Stimulated activated CD4-positive, alpha-beta T cell treated with anti-CD3 and anti-CD28 coated beads, TNF-alpha, amount 100 ng/mL, for 24 hours (primary cell): Measurements from ENCODE around the gene ARCN1.
"Not testable (repeated sequence)": the region's sequence is repeated elsewhere in the genome, so short reads cannot be mapped to it uniquely, and the experiment has no call there.

Source experiments
- DNase-seq, 3 experiments: peaks; one replicate each; pipeline ENCODE4 v3.0.0-alpha.2; 2020; ENCODE audit warnings: low read depth in 3 of 3

The ARCN1 gene

GRCh38 chr11:118605116-118605867 is 33.1 kb downstream of the ARCN1 start:
- no peak for DNase-seq

GRCh38 chr11:118606157-118606843 is 34.1 kb downstream of the ARCN1 start:
- DNase-seq, result no peak

GRCh38 chr11:118606844-118607228 is 34.6 kb downstream of the ARCN1 start:
- no peak for DNase-seq

GRCh38 chr11:118607401-118608359 is 35.5 kb downstream of the ARCN1 start, which contains the start of gene PHLDB1:
PHLDB1 (plus strand) TSS chr11:118607615; CDS start chr11:118613837, 6,222 bp downstream.
- peak in 1 of 3 experiments; percentile 39 for DNase-seq

- peak; percentile 50 to 67 (median 58) for DNase-seq
Observed at GRCh38 chr11:118608360-118609227, 36.4 kb downstream of the ARCN1 start.

- peak in 1 of 3 experiments; percentile 24 for DNase-seq
Observed at GRCh38 chr11:118609380-118610224, 37.4 kb downstream of the ARCN1 start.

- DNase-seq, result no peak
Observed at GRCh38 chr11:118610225-118610772, 38.1 kb downstream of the ARCN1 start.

GRCh38 chr11:118610773-118611432 is 38.7 kb downstream of the ARCN1 start:
- DNase-seq, result peak; percentile 71 to 85 (median 71)

- not testable (repeated sequence) for DNase-seq
Observed at GRCh38 chr11:118611433-118611795, 39.2 kb downstream of the ARCN1 start.

- no peak for DNase-seq
Observed at GRCh38 chr11:118612378-118612777, 40.2 kb downstream of the ARCN1 start.

- DNase-seq, result no peak
Observed at GRCh38 chr11:118614511-118614910, 42.3 kb downstream of the ARCN1 start.

- DNase-seq, result no peak
Observed at GRCh38 chr11:118615282-118615975, 43.2 kb downstream of the ARCN1 start.

- DNase-seq, result no peak
Observed at GRCh38 chr11:118615976-118616371, 43.8 kb downstream of the ARCN1 start.

- DNase-seq, result no peak
Observed at GRCh38 chr11:118618115-118618990, 46.1 kb downstream of the ARCN1 start.

- no peak for DNase-seq
Observed at GRCh38 chr11:118618991-118619375, 46.8 kb downstream of the ARCN1 start.

- DNase-seq, result no peak
Observed at GRCh38 chr11:118619444-118620197, 47.4 kb downstream of the ARCN1 start.

- no peak for DNase-seq
Observed at GRCh38 chr11:118620529-118621070, 48.4 kb downstream of the ARCN1 start.
